Epithelial cell of proximal tubule (primary cell): ENCODE data around the gene LIMCH1. TPM values are rescaled to one million over a fixed set of nuclear protein-coding genes. Genes with fewer than 3 reads are reported as not detected.

Experiments used
- DNase-seq: peaks from one replicate; pipeline ENCODE4 v3.0.0-alpha.2; 2011; ENCODE audit warnings: low read depth
- H3K4me3 ChIP-seq: 2 replicates; pipeline ENCODE4 v1.5.1; 2011; ENCODE audit warnings: low read depth, mild to moderate bottlenecking, low read length
- total RNA-seq: library from RNA; depleted of rRNA; stranded (reverse); fragments of >200 nt; gene quantifications from 2 replicates; pipeline ENCODE4 v1.2.3, GENCODE V29; 2015
- TF ChIP-seq, protein P1 (sequence below): conservative IDR thresholded peaks from 2 replicates; pipeline ENCODE4 v1.5.1; 2012; ENCODE audit warnings: low read depth, mild to moderate bottlenecking, low read length

LIMCH1 gene
- total RNA-seq, 1 donor from 2014 or later = 15.5 TPM

DNA sequence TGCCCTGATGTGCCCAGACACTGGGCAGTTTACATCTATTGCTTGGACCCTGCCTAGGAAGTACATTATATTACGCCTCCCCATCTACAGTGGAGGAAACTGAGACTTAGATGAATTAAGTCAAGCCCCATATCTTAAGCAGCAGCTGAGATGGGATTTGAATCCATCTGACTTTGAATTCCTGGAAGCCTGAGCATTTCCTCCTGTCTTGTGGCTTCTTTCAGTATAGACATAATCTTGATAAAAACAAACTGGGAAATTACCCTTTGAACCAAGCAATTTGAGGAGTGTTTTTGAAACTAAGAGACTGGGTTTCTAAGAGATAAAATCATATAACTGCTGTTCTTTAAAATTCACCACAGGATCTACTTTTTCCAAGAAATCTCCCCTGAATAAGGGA, 18.6 kb downstream of the LIMCH1 start:
- TF ChIP-seq, protein P1, sequence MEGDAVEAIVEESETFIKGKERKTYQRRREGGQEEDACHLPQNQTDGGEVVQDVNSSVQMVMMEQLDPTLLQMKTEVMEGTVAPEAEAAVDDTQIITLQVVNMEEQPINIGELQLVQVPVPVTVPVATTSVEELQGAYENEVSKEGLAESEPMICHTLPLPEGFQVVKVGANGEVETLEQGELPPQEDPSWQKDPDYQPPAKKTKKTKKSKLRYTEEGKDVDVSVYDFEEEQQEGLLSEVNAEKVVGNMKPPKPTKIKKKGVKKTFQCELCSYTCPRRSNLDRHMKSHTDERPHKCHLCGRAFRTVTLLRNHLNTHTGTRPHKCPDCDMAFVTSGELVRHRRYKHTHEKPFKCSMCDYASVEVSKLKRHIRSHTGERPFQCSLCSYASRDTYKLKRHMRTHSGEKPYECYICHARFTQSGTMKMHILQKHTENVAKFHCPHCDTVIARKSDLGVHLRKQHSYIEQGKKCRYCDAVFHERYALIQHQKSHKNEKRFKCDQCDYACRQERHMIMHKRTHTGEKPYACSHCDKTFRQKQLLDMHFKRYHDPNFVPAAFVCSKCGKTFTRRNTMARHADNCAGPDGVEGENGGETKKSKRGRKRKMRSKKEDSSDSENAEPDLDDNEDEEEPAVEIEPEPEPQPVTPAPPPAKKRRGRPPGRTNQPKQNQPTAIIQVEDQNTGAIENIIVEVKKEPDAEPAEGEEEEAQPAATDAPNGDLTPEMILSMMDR = no peak
- no peak overlapping the region for H3K4me3 ChIP-seq
- no peak for DNase-seq

DNA sequence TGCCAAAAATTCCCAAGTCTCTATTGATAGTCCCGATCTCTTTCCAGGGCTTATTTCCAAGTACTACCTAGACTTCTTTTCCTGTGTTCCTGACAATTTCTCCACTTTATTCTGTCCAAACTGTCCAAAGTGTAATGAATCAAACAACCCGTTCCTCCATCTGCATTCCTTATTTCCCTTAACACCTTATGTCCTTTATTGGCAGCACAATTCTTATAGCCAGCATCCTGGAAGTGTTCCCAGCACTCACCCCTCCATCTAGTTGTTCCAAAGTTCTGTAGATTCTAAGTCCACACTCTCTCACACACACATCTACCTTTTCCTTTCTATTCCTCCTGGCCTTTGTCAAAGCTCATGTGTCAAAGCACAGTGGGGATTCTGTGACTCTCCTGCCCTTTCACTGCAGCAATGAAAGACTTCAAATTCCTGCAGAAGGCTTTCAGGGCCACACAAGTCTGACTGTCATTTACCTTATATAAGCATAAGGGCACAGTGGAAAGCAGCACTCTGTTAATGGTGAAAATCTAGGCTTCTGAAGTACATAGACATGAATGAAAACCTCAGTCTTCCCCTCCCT, 22.1 kb downstream of the LIMCH1 start:
- no peak overlapping the region for H3K4me3 ChIP-seq
- TF ChIP-seq, protein P1 = no peak
- DNase-seq = no peak

DNA sequence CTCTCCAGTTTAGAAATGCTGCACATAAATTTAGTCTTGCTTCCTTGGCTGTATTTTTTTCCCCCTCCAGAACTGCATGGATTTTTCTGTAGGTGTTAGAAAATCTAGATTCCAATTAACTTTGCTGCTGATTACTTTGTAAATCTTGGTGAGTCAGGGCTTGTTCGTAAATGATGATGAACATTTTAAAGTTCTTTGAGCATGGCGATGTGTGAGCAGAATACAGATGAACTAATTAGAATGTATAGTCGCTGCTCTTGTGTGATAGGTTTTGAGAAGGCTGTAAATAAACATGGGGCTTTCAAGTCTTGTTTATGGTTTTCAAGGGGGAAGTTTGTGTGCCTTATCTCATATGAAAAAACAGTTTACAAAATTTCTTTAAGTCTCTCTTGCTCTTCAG, 23.3 kb downstream of the LIMCH1 start:
- TF ChIP-seq, protein P1 = no peak
- no peak for DNase-seq
- no peak overlapping the region for H3K4me3 ChIP-seq

DNA sequence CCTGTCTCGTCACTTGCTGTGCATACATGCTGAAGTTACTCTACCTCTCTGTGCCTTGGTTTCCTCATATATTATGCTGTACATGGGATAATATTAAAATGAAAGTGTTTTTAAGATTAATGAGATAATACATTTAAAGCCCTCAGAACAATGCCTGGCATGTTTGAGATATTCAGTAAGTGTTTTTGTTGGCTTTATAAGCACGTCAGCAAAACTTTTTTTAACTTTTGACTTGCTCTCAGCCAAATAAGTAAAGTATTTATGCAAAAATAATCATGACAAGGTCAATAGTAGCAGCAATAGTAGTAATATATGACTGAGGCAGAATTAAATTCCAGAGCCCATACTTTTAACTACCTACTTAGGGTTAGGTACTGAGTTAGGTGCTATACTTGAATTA, 29.2 kb downstream of the LIMCH1 start:
- TF ChIP-seq, protein P1 = no peak
- no peak for DNase-seq

DNA sequence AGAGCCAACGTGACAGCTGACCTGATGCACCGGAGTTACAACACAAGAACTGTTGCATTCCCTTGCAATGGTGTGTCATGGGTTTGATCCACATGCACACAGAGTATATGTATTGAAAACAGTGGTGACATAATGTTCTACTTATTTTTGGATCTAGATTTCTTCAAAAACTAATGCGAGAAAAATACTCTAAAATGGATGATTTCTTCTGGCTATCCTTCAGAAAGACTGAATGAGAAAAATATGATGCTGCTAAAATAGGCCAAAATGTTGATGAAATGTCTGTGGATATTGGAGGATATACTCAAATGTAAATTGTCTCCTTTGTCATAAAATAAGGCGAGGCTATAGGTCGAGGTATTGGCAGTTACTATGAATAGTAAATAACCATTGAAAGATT, 30.4 kb downstream of the LIMCH1 start:
- TF ChIP-seq, protein P1 = no peak
- H3K4me3 ChIP-seq = no peak overlapping the region
- no peak for DNase-seq

More for the DNA sequence above, 29.2 kb downstream of the LIMCH1 start:
- no peak overlapping the region for H3K4me3 ChIP-seq

DNA sequence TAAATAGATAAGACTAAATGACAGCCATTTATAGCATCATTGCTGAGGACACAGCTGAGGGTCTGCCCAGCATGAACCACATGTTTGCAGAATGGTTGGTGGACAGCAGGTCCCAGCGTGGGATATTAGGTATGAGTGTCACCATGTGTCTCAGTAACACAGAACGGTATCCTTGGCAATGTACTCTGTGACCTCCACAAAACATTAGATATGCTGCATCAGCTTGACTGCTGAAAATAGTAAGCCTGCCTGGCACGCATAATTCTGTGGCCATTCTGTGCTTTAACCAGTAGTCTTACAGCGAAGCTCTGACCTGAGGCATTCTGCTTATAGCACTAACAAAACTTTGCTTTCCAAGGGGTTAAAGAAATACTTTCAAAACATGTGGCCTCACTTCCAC, 32.0 kb downstream of the LIMCH1 start:
- no peak overlapping the region for H3K4me3 ChIP-seq
- TF ChIP-seq, protein P1 = no peak
- no peak for DNase-seq

DNA sequence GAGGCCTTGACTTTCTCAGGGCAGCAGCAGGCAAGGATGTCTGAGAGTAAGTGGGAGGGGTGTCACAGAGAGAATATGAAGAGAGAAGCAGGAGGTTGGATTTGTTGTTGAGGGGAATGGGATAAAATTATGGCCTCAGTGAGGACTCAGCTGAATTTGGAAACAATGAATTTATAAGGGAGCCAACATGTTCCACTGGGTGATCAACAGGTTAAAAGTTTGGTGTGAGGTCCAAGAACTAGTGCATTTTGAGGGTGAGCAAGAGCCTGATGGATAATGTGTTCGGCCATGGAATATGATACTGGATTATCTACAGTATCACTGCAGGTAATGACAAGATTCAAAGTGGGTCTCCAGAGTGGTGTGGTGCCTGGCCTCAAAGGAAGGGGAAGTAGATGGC, 33.5 kb downstream of the LIMCH1 start:
- TF ChIP-seq, protein P1 = no peak
- H3K4me3 ChIP-seq = no peak overlapping the region
- DNase-seq = no peak
